Activated naive CD8-positive, alpha-beta T cell treated with anti-CD3 and anti-CD28 coated beads for 36 hours (primary cell): ENCODE data around the gene LY9. TPM values are rescaled to one million over a fixed set of nuclear protein-coding genes. Genes with fewer than 3 reads are reported as not detected.
"Not testable (repeated sequence)": the region's sequence is repeated elsewhere in the genome, so short reads cannot be mapped to it uniquely, and the experiment has no call there.

Source experiments
- DNase-seq: peaks from one replicate; pipeline ENCODE4 v3.0.0; 2021
- H3K27ac Mint-ChIP-seq: one replicate; pipeline ENCODE4 v1.8.0; 2022; ENCODE audit warnings: mild to moderate bottlenecking, moderate library complexity, mixed read lengths
- H3K27me3 Mint-ChIP-seq: one replicate; pipeline ENCODE4 v1.8.0; 2022; ENCODE audit warnings: mild to moderate bottlenecking, mixed read lengths
- H3K36me3 Mint-ChIP-seq: one replicate; pipeline ENCODE4 v1.8.0; 2021; ENCODE audit warnings: mild to moderate bottlenecking, mixed read lengths
- H3K4me1 Mint-ChIP-seq: one replicate; pipeline ENCODE4 v1.8.0; 2021; ENCODE audit warnings: mixed read lengths
- H3K4me3 Mint-ChIP-seq: one replicate; pipeline ENCODE4 v1.8.0; 2022; ENCODE audit warnings: mild to moderate bottlenecking, moderate library complexity, mixed read lengths
- H3K9me3 Mint-ChIP-seq: one replicate; pipeline ENCODE4 v1.8.0; 2022; ENCODE audit warnings: mixed read lengths
- total RNA-seq, 2 experiments: library from RNA; stranded (reverse); gene quantifications; one replicate each; pipeline ENCODE4 v1.2.3, GENCODE V29; 2021

Gene LY9
- total RNA-seq, 2 experiments from 2014 or later = 28.3 to 29.0 TPM

DNA sequence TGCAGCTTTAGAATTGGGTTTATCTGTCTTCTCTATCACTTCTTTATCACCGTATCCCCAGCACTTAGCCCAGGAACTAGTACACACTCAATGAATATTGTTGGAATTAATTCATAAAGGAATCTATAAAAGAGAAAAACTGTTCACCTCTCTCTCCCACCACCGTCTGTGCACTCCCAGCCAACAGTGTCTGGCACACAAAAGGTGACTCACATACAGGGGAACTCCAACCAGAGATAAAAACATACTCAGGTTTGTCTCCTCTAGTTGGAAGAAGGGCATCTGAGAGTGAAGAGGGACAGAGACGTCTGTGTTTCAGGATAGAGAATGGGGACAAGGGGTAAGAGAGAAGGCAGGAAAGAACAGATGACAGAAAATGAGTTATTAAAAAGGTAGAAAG, 79.0 kb downstream of the LY9 start:
- H3K9me3 Mint-ChIP-seq = no peaks in the 10 kb centered on the region
- no peaks in the 10 kb centered on the region for H3K36me3 Mint-ChIP-seq
- peaks cover 23% of the 10 kb centered on the region for H3K4me1 Mint-ChIP-seq
- DNase-seq = no peak
- H3K27me3 Mint-ChIP-seq = no peaks in the 10 kb centered on the region
- no peak overlapping the region for H3K27ac Mint-ChIP-seq
- no peak overlapping the region for H3K4me3 Mint-ChIP-seq

DNA sequence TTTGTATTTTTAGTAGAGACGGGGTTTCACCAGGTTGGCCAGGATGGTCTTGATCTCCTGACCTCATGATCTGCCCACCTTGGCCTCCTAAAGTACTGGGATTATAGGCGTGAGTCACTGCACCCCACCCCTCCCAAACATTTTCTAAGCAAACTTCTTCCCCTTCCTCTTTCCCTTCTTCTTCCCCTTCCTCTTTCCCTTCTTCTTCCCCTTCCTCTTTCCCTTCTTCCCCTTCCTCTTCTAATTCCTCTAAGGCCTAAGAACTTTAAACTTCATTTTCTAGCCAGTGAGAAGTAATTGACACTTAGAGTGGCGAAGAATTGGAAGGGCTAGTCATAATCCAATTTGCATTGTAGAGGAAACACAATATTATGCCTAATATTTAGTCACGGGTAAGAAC, 79.6 kb downstream of the LY9 start:
- not testable (repeated sequence) for H3K4me3 Mint-ChIP-seq, H3K27ac Mint-ChIP-seq

DNA sequence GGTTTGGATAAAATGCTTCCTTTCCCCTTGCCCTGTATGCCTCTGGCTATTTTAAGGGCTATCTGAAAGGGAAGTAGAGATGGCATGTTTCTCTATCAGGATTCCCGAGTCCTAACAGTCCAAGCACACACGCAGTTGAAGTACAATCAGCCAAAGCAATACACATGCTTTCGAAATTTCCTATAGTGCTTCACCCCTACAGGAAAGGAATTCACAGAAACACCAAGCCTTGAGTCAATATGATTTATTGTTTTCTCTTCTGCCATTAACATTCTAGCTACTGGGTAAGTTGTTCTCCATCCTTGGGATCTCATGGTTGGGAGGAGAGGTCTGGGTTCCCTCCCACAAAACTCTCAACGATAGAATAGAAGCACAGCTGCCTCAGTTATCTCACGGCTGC, 80.3 kb downstream of the LY9 start:
- no peak overlapping the region for H3K27ac Mint-ChIP-seq

More for the DNA sequence above, 79.6 kb downstream of the LY9 start:
- DNase-seq, H3K9me3 Mint-ChIP-seq, H3K27me3 Mint-ChIP-seq, H3K36me3 Mint-ChIP-seq: not testable (repeated sequence)
- H3K4me1 Mint-ChIP-seq = peaks cover 23% of the 10 kb centered on the region

DNA sequence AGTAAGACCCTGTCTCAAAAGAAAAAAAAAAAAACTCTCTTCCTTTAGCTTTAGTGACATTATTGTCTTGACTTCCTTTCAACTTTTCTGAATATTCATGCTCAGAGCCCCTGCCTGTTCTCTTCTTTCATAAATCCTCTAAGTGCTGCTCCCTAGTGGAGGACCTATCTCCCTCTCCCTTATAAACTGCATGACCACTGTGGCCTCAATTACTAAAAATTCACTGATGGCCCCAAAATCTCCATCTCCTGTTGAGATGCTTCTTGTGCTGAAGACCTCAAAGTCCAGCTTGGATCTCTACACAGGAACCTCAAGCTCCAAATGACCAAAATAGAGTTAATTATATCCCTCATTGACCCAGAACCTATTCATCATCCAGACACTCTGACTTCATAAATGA, 81.2 kb downstream of the LY9 start:
- no peak overlapping the region for H3K4me3 Mint-ChIP-seq
- H3K9me3 Mint-ChIP-seq = no peaks in the 10 kb centered on the region
- H3K4me1 Mint-ChIP-seq = peaks cover 19% of the 10 kb centered on the region
- DNase-seq = no peak
- no peak overlapping the region for H3K27ac Mint-ChIP-seq
- no peaks in the 10 kb centered on the region for H3K36me3 Mint-ChIP-seq
- no peaks in the 10 kb centered on the region for H3K27me3 Mint-ChIP-seq

More for the DNA sequence above, 80.3 kb downstream of the LY9 start:
- H3K4me3 Mint-ChIP-seq = no peak overlapping the region
- H3K9me3 Mint-ChIP-seq = no peaks in the 10 kb centered on the region
- H3K4me1 Mint-ChIP-seq = peaks cover 21% of the 10 kb centered on the region
- H3K27me3 Mint-ChIP-seq = no peaks in the 10 kb centered on the region
- no peaks in the 10 kb centered on the region for H3K36me3 Mint-ChIP-seq
- DNase-seq = no peak

Other genes starting within 250 kb of the LY9 start
- 10 to 100 TPM; 13.5 to 13.7 TPM for gene CD84, start 216.7 kb upstream of the LY9 start, total RNA-seq
- gene SLAMF1, start 149.1 kb upstream of the LY9 start, total RNA-seq = 10 to 100 TPM; 39.8 to 41.6 TPM
- gene CD48, start 84.4 kb upstream of the LY9 start, total RNA-seq = 100 to 1,000 TPM; 376 to 385 TPM
- gene SLAMF7, start 56.9 kb upstream of the LY9 start, total RNA-seq = 100 to 1,000 TPM; 152 to 162 TPM
- under 1 TPM; 0.28 to 0.37 TPM for gene CD244, start 66.7 kb downstream of the LY9 start, total RNA-seq
- gene ITLN1, start 89.0 kb downstream of the LY9 start, total RNA-seq = not detected
- not detected for gene ITLN2, start 158.6 kb downstream of the LY9 start, total RNA-seq
- gene F11R, start 225.0 kb downstream of the LY9 start, total RNA-seq = 10 to 100 TPM; 12.8 to 13.4 TPM
- gene TSTD1, start 242.8 kb downstream of the LY9 start, total RNA-seq = 10 to 100 TPM; 44.8 to 45.7 TPM
- gene USF1, start 249.8 kb downstream of the LY9 start, total RNA-seq = 10 to 100 TPM; 57.0 to 62.0 TPM